OCI-LY7 (cell line): ENCODE results near the gene DNAAF3.

Experiments used
- CTCF ChIP-seq: fragments of 200-600 bp; sonication (generic); conservative IDR thresholded peaks from 2 replicates; pipeline ENCODE4 v1.5.1; 2014; ENCODE audit warnings: mild to moderate bottlenecking, antibody characterized with exemption, low read length, moderate library complexity, mixed read lengths
- EZH2phosphoT487 ChIP-seq: fragments of 200-600 bp; sonication (generic); IDR thresholded peaks from 2 replicates; pipeline ENCODE4 v1.6.1; 2018; ENCODE audit warnings: low read depth, borderline replicate concordance, mild to moderate bottlenecking, mixed run types, antibody characterized with exemption, low read length, moderate library complexity, mixed read lengths

GRCh38 chr19:55189403-55189835, 23.0 kb upstream of the DNAAF3 start:
- TF ChIP-seq CTCF (no peak), EZH2phosphoT487 (no peak)
